T47D (cell line): ENCODE measurements around the gene FAM151A.

Experiments
- DNase-seq, 2 experiments: peaks; one replicate each; pipeline versions ENCODE4 v3.0.0 to v3.0.0-alpha.2; 2011 to 2012; ENCODE audit warnings: low read depth in 1 of 2, low spot score in 1 of 2
- JUND ChIP-seq: IDR thresholded peaks from 2 replicates; pipeline ENCODE4 v1.6.1; 2012; ENCODE audit warnings: low read depth
- in situ Hi-C: cut with HindIII; loops from 2 replicates; pipeline ENCODE4 v1.10.0; 2016; ENCODE audit warnings: low sequenced_read_pairs, low pct_unique_long_range_greater_than_20kb

FAM151A gene

DNA sequence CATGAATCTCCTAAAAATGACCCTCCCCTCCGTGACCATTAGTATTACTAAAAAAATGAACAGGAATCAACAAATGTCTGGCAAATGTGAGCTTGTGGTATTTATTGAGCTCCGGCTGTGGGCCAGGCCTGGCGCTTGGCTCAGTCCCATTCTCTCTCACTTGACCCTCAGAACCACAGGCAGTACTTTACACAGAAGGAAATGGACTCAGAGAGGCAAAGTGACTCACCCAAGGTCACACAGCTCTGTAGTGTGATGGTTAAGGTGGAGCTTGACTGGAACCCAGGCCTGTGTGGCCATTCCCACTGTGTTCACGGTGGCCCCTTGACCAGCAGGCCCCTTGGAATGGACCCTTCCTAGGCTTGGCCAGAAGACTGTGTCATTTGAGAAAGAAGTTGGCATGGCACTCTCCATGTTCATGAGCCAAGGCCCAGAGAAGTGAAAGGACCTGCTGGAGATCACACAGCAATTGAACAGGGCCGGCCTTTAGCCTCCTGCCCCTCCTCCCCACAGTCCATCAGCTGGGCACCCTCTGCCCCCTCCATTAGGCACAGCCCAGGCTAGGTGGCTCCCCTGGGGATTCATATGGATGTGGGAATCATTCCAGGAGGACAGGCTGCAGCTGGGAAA lies 32.1 kb downstream of the FAM151A start:
- no peak for TF ChIP-seq JUND
- DNase-seq = no peak
- in situ Hi-C loops = no loop called here

- in situ Hi-C loops = no loop called here
- TF ChIP-seq JUND = no peak
- DNase-seq = no peak
These were observed 34.9 kb downstream of the FAM151A start for GRCh38 chr1:54588377-54588776.

GRCh38 chr1:54585181-54586066 lies 37.9 kb downstream of the FAM151A start:
- DNase-seq = no peak
- in situ Hi-C loops = no loop called here
- TF ChIP-seq JUND = no peak

GRCh38 chr1:54584575-54584974 lies 38.8 kb downstream of the FAM151A start:
- DNase-seq = no peak
- in situ Hi-C loops = no loop called here
- TF ChIP-seq JUND = no peak

GRCh38 chr1:54583871-54584270 lies 39.5 kb downstream of the FAM151A start:
- in situ Hi-C loops = no loop called here
- no peak for TF ChIP-seq JUND
- DNase-seq = no peak

DNA sequence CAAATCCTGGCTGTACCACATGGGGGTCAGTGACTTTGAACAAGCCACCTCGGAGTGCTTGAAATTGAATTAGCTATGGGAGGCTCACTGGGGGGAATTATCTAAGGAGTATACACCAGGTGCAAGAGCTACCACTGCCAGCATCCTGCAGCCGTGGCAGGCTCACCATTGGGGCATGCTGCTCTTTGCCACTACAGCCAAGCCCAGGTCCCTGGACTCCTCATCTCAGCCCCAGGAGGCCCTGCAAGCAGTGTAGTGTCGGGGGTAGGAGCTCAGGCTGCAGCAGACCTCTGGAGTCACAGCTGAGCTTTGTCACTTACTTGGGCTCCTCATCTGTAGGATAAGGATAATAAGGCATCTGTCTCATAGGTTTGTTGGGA lies 40.0 kb downstream of the FAM151A start:
- no peak for TF ChIP-seq JUND
- no peak for DNase-seq
- in situ Hi-C loops = no loop called here

DNA sequence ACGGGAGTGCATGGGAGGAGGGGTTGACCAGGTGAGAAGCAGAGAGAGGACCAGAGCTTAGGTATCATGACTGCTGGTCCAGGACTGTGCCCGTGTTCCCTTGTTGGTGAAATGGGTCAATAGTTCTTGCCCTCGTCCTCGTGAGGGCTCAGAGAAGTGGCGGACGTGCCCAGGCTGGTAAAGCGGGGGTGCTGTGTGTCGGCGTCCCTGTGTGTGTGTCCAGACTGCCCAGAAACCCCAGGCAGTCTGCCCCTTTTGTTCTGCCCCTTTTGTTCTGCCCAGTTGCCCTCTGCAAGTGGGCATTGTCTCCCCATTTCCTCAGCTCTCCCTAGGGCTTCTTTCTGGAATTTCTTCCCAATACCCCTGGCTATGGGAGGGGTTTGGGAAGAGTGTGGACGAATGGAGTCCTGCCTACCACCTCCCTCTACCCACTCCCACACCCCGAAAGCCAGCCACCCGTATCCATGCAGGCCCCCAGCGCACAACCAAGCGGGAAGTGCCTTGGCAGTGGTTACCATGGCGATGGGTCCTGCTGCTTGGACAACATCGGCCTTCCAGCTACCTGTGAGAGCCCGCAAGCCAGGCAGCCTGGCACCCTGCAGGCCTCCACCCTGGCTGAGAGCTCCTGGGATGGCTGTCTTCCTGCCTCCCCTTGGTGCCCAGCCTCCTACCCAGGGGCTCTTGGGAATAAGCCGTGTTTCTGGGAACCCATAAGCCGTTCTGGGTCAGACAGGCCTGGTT lies 40.6 kb downstream of the FAM151A start:
- no peak for TF ChIP-seq JUND
- in situ Hi-C loops = no loop called here
- DNase-seq = no peak

- DNase-seq = peak; percentile 85 to 90
- TF ChIP-seq JUND = no peak
- in situ Hi-C loops = no loop called here
These were observed 41.7 kb downstream of the FAM151A start for GRCh38 chr1:54581621-54582035.

- DNase-seq = no peak
- TF ChIP-seq JUND = no peak
- in situ Hi-C loops = no loop called here
These were observed 42.3 kb downstream of the FAM151A start for GRCh38 chr1:54580856-54581550.

- in situ Hi-C loops = no loop called here
- TF ChIP-seq JUND = no peak
- no peak for DNase-seq
These were observed 44.0 kb downstream of the FAM151A start for GRCh38 chr1:54579337-54579781.

DNA sequence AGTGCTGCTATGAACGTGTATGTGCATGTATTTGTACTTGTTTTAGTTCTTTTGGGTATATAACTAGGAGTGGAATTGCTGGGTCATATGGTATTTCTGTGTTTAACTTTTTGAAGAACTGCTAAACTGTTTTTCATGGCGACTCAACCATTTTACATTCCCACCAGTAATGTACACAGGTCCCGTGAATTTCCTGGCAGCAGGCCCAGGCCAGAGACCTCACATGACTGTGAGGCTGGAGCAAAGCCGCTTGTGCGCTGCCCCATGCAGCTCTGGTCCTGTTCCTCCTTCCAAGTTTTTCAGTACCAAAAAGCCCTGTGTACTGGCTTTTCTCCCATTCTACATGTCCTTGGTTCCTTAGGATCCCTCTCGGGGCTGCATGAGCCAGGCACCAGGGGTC lies 45.7 kb downstream of the FAM151A start:
- no peak for DNase-seq
- TF ChIP-seq JUND = no peak
- in situ Hi-C loops = no loop called here

DNA sequence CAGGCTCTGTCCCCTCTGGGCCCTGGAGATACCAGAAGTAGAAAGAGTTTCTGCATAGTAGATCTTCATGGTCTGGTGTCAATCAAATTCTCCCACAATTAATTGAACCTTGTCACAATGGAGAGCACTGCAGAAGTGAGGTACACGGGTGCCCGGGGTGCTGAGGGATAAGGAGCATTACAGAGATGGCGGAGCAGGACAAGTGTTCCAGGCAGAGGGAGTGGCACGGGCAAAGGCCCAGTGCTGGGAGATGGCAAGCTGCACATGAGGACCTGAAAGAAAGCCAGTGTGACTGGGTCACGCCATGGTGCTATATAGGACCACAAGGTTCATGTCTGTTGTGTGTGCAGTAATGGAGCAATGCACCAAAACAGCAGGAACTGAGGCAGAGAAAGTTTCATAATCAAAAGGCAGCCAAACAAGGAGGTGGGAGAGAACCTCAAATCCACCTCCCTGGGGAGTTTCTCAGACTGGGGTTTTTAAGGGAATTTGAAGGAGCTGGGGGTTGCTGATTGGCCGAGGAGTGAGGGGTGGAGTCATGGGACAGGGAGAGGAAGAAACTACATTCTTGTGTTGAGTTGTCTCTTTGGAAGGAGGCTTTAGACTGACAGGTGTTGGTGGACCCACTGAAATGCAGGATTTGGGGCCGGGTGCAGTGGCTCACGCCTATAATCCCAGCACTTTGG lies 47.6 kb downstream of the FAM151A start:
- no peak for TF ChIP-seq JUND
- in situ Hi-C loops = no loop called here
- no peak for DNase-seq
